ENCODE measurements around the gene PLA2G4A.

Gene PLA2G4A

DNA sequence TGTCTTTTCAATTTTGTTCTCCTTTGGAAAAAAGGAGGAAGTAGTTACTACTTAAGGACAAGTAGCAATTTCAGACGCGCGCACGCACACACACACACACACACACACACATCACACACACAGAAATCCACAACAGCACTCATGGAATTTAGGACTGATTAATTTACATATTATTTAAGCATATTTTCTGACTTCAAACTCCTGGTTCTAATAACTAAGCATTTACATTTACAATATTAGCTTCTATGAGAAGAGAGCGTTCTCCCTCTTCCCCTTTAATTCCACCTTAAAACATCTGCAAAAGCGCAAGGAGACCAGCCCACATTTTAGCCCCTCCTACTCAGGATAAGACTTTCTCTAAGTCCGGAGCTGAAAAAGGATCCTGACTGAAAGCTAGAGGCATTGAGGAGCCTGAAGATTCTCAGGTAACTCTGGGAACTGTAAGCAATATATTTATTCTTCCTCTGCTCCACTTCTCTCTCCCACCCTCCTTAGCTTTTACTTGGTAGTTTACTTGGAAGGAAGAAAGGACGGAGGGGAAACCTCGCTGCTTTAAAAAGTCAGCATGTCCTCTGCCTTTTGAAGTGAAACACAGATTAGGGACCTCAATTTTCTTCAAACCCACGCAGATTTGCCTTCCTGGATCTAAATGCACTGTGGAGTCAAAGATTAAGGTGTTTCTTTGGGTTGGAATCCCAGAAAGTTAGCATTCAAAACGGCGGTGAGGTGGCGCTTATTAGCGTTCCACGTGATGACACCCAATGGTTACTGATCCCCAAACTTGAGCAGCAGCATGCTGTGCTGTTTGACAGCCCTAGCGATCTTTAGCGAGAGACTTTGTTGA lies at the start of gene PLA2G4A:
Gene PLA2G4A (plus strand): TSS at position 339 of the 844 bp plus-strand sequence. CDS start 25,406 bp downstream, outside the sequence.
- DNase-seq (ENCODE audit: low read depth) = no peak

- DNase-seq (ENCODE audit: low read depth) = no peak
These were observed 48.7 kb upstream of the PLA2G4A start for GRCh38 chr1:186780076-186780475.

DNA sequence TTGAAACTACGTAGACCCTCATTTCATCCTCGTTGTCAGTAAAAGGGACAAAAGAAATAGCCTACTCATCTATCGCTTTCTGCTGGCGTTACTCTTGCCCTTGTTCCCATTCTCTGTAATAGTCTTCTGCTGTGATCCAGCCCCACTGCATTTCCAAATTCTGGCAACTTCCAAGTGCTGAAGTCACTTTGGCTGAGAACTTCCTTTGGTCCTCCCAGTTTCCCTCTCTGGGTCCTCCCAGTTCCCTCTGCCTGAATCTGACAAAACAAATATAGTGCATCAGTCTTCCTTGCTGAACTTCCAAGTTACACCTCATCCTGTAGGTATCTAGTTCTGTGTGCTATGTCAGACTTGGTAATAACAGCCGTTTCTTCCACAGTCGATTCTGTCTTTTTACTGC lies 47.0 kb upstream of the PLA2G4A start:
- DNase-seq (ENCODE audit: low read depth) = no peak

DNA sequence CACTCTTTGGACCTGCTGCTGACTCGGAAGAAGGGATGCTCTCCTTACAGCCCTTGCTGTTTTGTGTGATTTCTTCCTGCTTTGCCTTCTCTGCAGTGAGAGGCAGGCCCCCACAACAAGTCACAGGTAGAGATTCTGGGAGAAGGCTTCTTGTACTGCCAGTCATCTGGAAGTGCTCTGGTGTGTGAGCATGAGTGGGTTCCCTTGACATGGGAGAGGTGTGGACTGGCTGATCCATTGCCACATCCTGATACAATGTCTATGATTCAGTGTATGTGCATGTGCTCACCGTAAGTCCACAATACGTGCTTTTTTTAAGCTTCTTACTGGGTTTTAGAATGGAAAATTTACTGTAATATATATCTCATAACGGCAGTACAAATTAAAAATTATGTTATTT lies 46.0 kb upstream of the PLA2G4A start:
- no peak for DNase-seq (ENCODE audit: low read depth)

- DNase-seq (ENCODE audit: low read depth) = no peak
These were observed 45.6 kb upstream of the PLA2G4A start for GRCh38 chr1:186783193-186783592.

GRCh38 chr1:186785503-186785902 lies 43.2 kb upstream of the PLA2G4A start:
- DNase-seq (ENCODE audit: low read depth) = no peak

GRCh38 chr1:186790101-186790500 lies 38.6 kb upstream of the PLA2G4A start:
- DNase-seq (ENCODE audit: low read depth) = no peak

DNA sequence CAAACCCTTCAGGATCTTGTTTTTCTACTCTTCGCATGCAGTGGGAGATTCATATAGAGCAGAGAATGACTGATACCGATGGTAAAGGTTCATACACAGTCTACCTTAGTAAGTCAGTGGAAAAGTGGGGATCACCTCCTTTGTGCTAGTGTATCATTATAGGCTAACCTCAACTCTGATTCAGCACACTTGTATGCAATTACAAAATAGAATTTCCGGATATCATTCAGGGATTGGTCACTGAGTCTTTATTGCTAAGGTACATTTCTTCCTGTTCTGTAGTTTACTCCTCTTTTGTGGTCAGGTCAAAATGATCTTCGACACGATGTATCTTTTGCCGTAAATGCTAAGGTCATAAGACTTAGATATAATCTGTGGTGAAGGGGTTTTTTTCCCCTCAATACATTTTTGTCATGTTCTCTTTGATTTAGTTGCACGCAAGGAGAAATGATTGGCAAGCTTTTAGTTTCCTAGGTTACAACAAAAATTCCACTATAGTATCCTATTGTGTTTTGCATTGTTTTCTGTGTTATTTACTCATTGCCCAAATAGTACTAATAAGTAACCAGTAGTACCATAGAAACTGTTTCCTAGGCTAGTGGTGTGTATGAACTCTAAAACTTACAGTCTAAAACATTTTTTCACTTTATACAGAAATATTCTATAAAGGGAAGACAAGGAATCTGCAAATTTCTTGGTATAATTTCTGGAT lies 35.7 kb upstream of the PLA2G4A start:
- no peak for DNase-seq (ENCODE audit: low read depth)

GRCh38 chr1:186793582-186793927 lies 35.2 kb upstream of the PLA2G4A start:
- DNase-seq (ENCODE audit: low read depth) = no peak

GRCh38 chr1:186798960-186799688 lies 29.6 kb upstream of the PLA2G4A start:
- DNase-seq (ENCODE audit: low read depth) = no peak

DNA sequence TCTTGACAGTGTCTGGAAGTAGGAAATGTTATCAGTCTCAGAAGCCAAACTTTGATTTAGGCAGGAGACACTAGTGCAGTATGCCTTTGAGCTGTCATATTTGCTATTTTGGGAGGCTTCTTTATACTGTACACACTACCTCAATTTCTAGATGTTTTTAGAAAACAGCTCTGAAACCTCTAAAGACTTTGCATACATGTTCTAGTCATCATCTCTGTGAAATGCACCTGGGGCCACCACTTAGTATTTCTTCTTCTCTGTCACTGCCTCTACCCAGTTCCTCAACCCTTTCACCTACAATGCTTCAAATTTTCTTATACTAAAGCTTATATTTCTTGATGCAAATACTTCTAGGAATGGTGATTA lies 29.1 kb upstream of the PLA2G4A start:
- DNase-seq (ENCODE audit: low read depth) = no peak

GRCh38 chr1:186802388-186802787 lies 26.4 kb upstream of the PLA2G4A start:
- DNase-seq (ENCODE audit: low read depth) = no peak

DNA sequence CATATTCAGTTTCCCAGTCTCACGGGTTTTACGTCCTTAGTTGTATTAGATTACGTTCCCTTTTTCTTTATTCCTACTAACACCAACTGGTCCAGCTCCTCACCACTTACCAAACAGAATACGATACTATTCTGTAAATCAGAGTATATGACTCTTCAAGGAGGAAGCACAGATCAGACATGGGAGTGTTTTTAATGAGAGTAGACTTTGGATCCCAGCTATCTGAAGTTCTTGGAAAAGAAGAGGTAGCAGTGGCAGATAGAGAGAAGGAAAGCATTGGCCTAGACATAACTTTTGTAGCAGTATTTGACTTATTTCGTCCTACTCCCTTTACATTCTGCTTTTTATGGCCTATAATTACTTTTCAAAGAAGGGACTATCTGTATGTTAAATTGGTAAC lies 24.1 kb upstream of the PLA2G4A start:
- DNase-seq (ENCODE audit: low read depth) = no peak

DNA sequence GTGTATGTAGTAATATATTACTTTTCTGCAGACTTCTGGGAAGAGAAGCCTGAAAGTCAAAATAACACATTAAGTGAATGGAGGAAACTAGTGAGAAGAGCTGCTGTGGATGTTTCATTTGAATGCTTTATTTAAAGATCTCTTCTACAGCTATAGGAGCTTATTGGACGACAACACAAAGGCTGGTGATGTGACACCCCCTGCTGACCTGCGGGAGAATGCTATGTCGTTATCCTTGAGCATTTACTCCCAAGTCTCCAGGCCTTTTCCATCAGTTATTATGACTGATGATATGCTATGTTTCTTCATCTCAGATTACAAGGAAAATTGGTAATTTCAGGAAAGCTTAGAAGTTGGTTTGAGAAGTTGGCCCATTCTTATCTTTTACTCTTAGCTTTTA lies 22.3 kb upstream of the PLA2G4A start:
- no peak for DNase-seq (ENCODE audit: low read depth)

- DNase-seq (ENCODE audit: low read depth) = no peak
These were observed 21.6 kb upstream of the PLA2G4A start for GRCh38 chr1:186807163-186807562.

DNA sequence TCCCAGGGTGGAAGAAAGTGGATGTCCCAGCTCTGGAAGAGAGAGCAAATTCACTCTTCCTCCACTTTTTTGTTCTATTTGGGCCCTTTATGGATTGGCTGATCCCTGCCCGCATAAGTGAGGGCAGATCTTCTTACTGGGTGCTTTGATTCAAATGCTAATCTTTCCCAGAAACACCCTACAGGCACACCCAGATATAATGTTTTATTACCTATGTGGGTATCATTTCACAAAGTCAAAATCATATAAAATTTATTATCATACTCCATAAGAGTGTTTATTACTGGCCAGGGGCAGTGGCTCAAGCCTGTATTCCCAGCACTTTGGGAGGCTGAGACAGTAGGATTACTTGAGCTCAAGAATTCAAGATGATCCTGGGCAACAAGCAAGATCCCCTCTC lies 16.9 kb upstream of the PLA2G4A start:
- no peak for DNase-seq (ENCODE audit: low read depth)

DNA sequence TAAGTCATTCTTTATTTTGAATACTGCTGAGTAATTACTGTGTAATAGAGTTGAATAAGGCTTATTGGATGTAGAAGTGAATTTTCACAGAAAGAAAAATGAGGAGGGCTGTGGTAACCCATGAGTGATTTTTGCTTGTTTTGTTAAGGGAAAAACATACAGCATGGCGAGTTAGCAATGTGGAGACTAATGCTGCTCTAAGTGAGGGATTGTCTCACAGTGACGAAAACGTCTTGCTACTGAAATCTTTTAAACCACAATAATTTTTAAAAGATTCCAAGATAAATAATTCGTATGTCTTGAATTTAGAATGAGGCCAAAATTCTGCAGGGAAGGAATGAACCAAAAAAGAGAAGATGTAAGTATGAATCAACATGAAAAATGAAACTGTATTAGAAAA lies 16.2 kb upstream of the PLA2G4A start:
- no peak for DNase-seq (ENCODE audit: low read depth)

DNA sequence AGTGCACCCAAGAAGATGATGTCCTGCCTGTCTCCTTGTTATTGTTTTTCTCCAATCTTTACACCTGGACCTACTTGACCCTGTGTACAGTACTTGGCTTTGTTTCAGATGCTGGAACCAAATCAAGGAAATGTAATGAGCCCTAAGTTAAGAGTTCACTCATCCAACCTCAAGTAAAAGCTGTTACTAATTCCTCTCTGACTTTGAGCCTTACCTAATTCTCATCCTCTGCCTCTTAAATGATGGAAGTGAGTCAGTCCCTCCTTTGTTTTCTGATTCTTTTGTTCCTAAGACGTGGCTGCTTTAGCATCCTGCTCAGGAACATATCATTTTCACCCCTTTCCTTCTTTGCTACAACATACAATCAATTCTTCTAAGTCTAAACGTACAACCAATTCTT lies 15.3 kb upstream of the PLA2G4A start:
- DNase-seq (ENCODE audit: low read depth) = no peak

DNA sequence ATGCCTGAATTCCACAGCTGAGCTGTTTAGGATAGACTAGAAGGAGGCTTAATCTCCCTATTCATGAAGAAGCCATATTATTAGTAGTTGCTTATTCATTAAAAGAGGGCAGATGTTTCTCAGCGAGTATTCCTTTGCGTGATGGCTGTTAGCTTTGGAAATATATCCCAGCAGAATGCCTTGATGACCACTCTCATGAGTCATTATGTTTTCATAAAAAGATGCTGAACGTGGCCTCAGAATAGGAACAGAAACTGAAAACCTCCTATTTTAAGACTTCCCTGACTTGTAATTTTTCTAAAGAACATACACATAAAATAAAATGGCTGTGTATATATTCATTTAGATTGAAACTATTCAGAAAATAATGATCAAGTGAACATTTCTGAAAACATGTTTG lies 9.6 kb upstream of the PLA2G4A start:
- DNase-seq (ENCODE audit: low read depth) = no peak

DNA sequence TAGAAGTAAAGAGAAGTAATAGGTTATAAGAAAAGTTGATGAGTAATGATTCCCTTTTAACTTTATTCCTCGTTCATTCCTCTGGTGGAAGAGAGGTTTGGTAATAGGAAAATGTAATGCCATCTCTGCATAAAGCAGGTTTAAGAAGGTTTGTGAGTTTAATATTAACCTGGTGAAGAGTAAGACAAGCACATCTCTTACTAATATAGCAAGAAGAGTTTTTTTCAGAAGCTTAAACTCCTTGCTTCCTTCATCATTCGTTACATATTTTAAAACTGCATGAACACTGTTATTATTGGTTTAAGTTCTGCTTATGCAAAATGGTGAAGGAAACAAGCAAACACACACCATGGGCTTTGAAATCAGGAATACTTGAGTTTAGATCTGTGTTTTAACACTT lies 9.2 kb upstream of the PLA2G4A start:
- no peak for DNase-seq (ENCODE audit: low read depth)

DNA sequence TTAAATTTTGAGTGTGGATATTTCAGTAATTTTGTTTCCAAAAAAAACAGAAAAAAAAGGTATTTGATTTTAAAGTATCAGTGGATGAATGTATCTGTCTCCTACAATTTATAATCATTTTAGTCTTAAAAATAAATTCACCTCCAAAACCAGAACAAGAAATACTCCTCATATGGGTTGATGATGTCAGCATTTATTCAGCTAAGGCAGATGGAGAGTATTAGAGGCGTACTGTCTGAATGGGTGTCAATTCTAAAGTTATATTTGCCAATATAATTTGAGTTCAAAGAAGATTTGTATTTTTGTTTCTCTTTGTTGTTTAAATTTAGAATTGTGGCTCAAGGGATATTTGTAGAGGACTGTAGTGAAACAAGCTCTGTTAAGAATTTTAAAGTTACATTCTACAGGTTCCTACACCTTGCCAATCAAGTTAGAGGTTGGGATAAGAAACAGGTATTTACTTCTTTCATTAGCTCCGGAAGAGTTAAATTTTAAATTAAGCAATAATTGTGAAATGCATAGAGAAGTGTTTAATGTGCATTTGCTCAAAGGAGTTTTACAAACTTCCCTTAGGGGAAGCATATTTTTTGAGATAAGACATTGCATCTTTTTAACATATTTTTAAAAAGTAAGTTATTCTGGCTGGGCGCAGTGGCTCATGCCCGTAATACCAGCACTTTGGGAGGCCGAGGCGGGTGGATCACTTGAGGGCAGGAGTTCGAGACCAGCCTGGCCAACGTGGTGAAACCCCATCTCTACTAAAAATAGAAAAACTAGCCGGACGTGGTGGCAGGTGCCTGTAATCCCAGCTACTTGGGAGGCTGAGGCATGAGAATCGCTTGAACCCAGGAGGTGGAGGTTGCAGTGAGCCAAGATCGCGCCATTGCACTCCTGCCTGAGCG lies 1.2 kb downstream of the PLA2G4A start:
- DNase-seq (ENCODE audit: low read depth) = no peak

- DNase-seq (ENCODE audit: low read depth) = no peak
These were observed 2.4 kb downstream of the PLA2G4A start for GRCh38 chr1:186831168-186831567.
